Endometrial microvascular endothelial cells (primary cell): ENCODE data around the gene CCDC57. TPM values are rescaled to one million over a fixed set of nuclear protein-coding genes. Genes with fewer than 3 reads are reported as not detected.

Source experiments
- in situ Hi-C: cut with HindIII; loops from 2 replicates; pipeline ENCODE4 v1.10.0; 2017; ENCODE audit warnings: low sequenced_read_pairs, low pct_unique_long_range_greater_than_20kb; ENCODE audit errors: inconsistent ontology term
- total RNA-seq: library from RNA; depleted of rRNA; stranded (reverse); fragments of >200 nt; gene quantifications from one replicate; pipeline ENCODE4 v1.2.3, GENCODE V29; 2015; ENCODE audit errors: inconsistent ontology term

Gene CCDC57
- total RNA-seq, 1 donor from 2014 or later: 3.1 TPM

GRCh38 chr17:82227629-82228277, 15.1 kb upstream of the CCDC57 start:
- in situ Hi-C loops: no loop called here

- in situ Hi-C loops: no loop called here
These were observed 14.4 kb upstream of the CCDC57 start for GRCh38 chr17:82226809-82227628.

- in situ Hi-C loops: no loop called here
These were observed 13.6 kb upstream of the CCDC57 start for GRCh38 chr17:82226146-82226808.

- in situ Hi-C loops: no loop called here
These were observed 12.9 kb upstream of the CCDC57 start for GRCh38 chr17:82225368-82226029.

GRCh38 chr17:82224666-82225065, 12.0 kb upstream of the CCDC57 start:
- in situ Hi-C loops: no loop called here

GRCh38 chr17:82223517-82223916, 10.9 kb upstream of the CCDC57 start:
- in situ Hi-C loops: no loop called here

- in situ Hi-C loops: no loop called here
These were observed 10.2 kb upstream of the CCDC57 start for GRCh38 chr17:82222816-82223215.

GRCh38 chr17:82221341-82221902, 8.8 kb upstream of the CCDC57 start:
- in situ Hi-C loops: no loop called here

- in situ Hi-C loops: no loop called here
These were observed 7.4 kb upstream of the CCDC57 start for GRCh38 chr17:82219753-82220709.

GRCh38 chr17:82219083-82219482, 6.4 kb upstream of the CCDC57 start:
- in situ Hi-C loops: no loop called here

GRCh38 chr17:82218349-82219075, 5.9 kb upstream of the CCDC57 start:
- in situ Hi-C loops: no loop called here

- in situ Hi-C loops: no loop called here
These were observed 5.0 kb upstream of the CCDC57 start for GRCh38 chr17:82217530-82218204.

GRCh38 chr17:82217120-82217529, 4.5 kb upstream of the CCDC57 start:
- in situ Hi-C loops: no loop called here

GRCh38 chr17:82216301-82217119, 3.9 kb upstream of the CCDC57 start:
- in situ Hi-C loops: no loop called here

GRCh38 chr17:82215972-82216300, 3.3 kb upstream of the CCDC57 start:
- in situ Hi-C loops: no loop called here
